Measurements from ENCODE around the gene DAD1. TPM values are rescaled to one million over a fixed set of nuclear protein-coding genes. Genes with fewer than 3 reads are reported as not detected.
A peak's percentile ranks its signal among the peaks of the same experiment; 100 is the strongest.
"Not testable (repeated sequence)": the region's sequence is repeated elsewhere in the genome, so short reads cannot be mapped to it uniquely, and the experiment has no call there.

DAD1 gene
- 100 to 1,000 TPM; 109 to 236 TPM for total RNA-seq

- Histone ChIP-seq H3K36me3 (no peaks in the 10 kb centered on the region), H3K4me3 (peak within 1 kb of the TSS; percentile 83), H3K9me3 (no peaks in the 10 kb centered on the region), H3K27me3 (replicated peaks; ENCODE audit: insufficient read depth) (no peaks in the 10 kb centered on the region), H3K4me1 (ENCODE audit: control insufficient read depth in 1 of 2, low read depth in 2 of 2) (peaks cover 36 to 49% of the 10 kb centered on the region in 2 donors), H3K27ac (peak within 1 kb of the TSS; percentile 96 to 98)
- peak; percentile 99 for DNase-seq (ENCODE audit: low spot score)
- TF ChIP-seq CTCF (IDR thresholded peaks at IDR 0.05), result no peak
- ATAC-seq (ENCODE audit: insufficient number of reproducible peaks, low FRiP score, low read depth), result peak; percentile 98
These were observed at the start of gene DAD1 for GRCh38 chr14:22589096-22589839. Gene DAD1 (minus strand): TSS chr14:22589224. CDS start chr14:22589157, 67 bp downstream.

- H3K4me3 ChIP-seq; H3K9me3 ChIP-seq; DNase-seq (ENCODE audit: low spot score); ATAC-seq (ENCODE audit: insufficient number of reproducible peaks, low FRiP score, low read depth); H3K4me1 ChIP-seq (ENCODE audit: control insufficient read depth in 1 of 2, low read depth in 2 of 2); H3K36me3 ChIP-seq; H3K27me3 ChIP-seq (replicated peaks; ENCODE audit: insufficient read depth); H3K27ac ChIP-seq: not testable (repeated sequence)
These were observed 47.0 kb upstream of the DAD1 start for GRCh38 chr14:22635980-22636379.

GRCh38 chr14:22634233-22634900 lies 45.3 kb upstream of the DAD1 start:
- no peak for DNase-seq (ENCODE audit: low spot score)
- Histone ChIP-seq H3K27me3 (replicated peaks; ENCODE audit: insufficient read depth) (no peaks in the 10 kb centered on the region), H3K9me3 (no peaks in the 10 kb centered on the region), H3K36me3 (no peaks in the 10 kb centered on the region), H3K27ac (no peak overlapping the region), H3K4me1 (ENCODE audit: control insufficient read depth in 1 of 2, low read depth in 2 of 2) (no peaks in the 10 kb centered on the region), H3K4me3 (no peak overlapping the region)
- no peak for ATAC-seq (ENCODE audit: insufficient number of reproducible peaks, low FRiP score, low read depth)
- no peak for TF ChIP-seq CTCF (IDR thresholded peaks at IDR 0.05)

GRCh38 chr14:22630486-22630885 lies 41.5 kb upstream of the DAD1 start:
- TF ChIP-seq CTCF (IDR thresholded peaks at IDR 0.05), result no peak

GRCh38 chr14:22630066-22630465 lies 41.0 kb upstream of the DAD1 start:
- no peak overlapping the region for H3K4me3 ChIP-seq
- no peak for TF ChIP-seq CTCF (IDR thresholded peaks at IDR 0.05)
- H3K9me3 ChIP-seq, result no peaks in the 10 kb centered on the region
- DNase-seq (ENCODE audit: low spot score) (no peak), ATAC-seq (ENCODE audit: insufficient number of reproducible peaks, low FRiP score, low read depth) (no peak)
- H3K27ac ChIP-seq, result no peak overlapping the region
- no peaks in the 10 kb centered on the region for H3K4me1 ChIP-seq (ENCODE audit: control insufficient read depth in 1 of 2, low read depth in 2 of 2)
- no peaks in the 10 kb centered on the region for H3K36me3 ChIP-seq
- no peaks in the 10 kb centered on the region for H3K27me3 ChIP-seq (replicated peaks; ENCODE audit: insufficient read depth)

More at GRCh38 chr14:22630486-22630885, 41.5 kb upstream of the DAD1 start:
- no peaks in the 10 kb centered on the region for H3K27me3 ChIP-seq (replicated peaks; ENCODE audit: insufficient read depth)
- no peak overlapping the region for H3K4me3 ChIP-seq
- no peaks in the 10 kb centered on the region for H3K36me3 ChIP-seq
- no peaks in the 10 kb centered on the region for H3K9me3 ChIP-seq
- ATAC-seq (ENCODE audit: insufficient number of reproducible peaks, low FRiP score, low read depth) (no peak), DNase-seq (ENCODE audit: low spot score) (no peak)
- H3K27ac ChIP-seq, result no peak overlapping the region
- H3K4me1 ChIP-seq (ENCODE audit: control insufficient read depth in 1 of 2, low read depth in 2 of 2), result no peaks in the 10 kb centered on the region

Measured in thoracic aorta (tissue), 2 donors.